Mucosa of descending colon (tissue), 3 donors: ENCODE results near the gene HNRNPM. TPM values are rescaled to one million over a fixed set of nuclear protein-coding genes. Genes with fewer than 3 reads are reported as not detected.
A peak's percentile ranks its signal among the peaks of the same experiment; 100 is the strongest.
"Not testable (repeated sequence)": the region's sequence is repeated elsewhere in the genome, so short reads cannot be mapped to it uniquely, and the experiment has no call there.

Experiments used
- ATAC-seq: fragments of 200-7000 bp; cut with Tn5 transposase; one replicate; pipeline ENCODE4 v1.9.1; 2020; ENCODE audit warnings: mild to moderate bottlenecking, moderate library complexity
- DNase-seq, 3 donors: peaks; one replicate each; pipeline ENCODE4 v3.0.0-alpha.2; 2020
- H3K36me3 ChIP-seq: fragments of 200-600 bp; one replicate; pipeline ENCODE4 v1.8.0; 2021; ENCODE audit warnings: low read depth, mild to moderate bottlenecking
- H3K4me1 ChIP-seq: fragments of 200-600 bp; one replicate; pipeline ENCODE4 v1.8.0; 2021; ENCODE audit warnings: low read depth, mild to moderate bottlenecking
- H3K4me3 ChIP-seq: fragments of 200-600 bp; one replicate; pipeline ENCODE4 v1.8.0; 2021; ENCODE audit warnings: mild to moderate bottlenecking
- H3K9me3 ChIP-seq: fragments of 200-600 bp; one replicate; pipeline ENCODE4 v1.8.0; 2021; ENCODE audit warnings: mild to moderate bottlenecking
- intact Hi-C, 2 donors: fragments of 100-400 bp; cut with DNase I in 1 of 2; cut with micrococcal nuclease in 1 of 2; formaldehyde crosslinking; loops; one replicate each; pipeline versions ENCODE4 v1.11.0 to v1.11.1; 2022; cut with DNase I, micrococcal nuclease
- total RNA-seq, 3 donors: library from RNA; stranded (reverse); fragmentation: NEBNext Ultra II Directional in 2 of 3; extraction: Animal tissue kit (Norgen Biotek cat#: 25700) in 2 of 3; gene quantifications; one replicate each; pipeline versions ENCODE4 v1.2.1 to v1.2.4, GENCODE V29; 2021 to 2023
- TF ChIP-seq, protein P1 (sequence below): fragments of 200-600 bp; IDR thresholded peaks from one replicate; pipeline ENCODE4 v1.8.0; 2022; ENCODE audit warnings: antibody characterized with exemption, mild to moderate bottlenecking
- donor health status: DM: no; HTN: no; CAD: no; lungs with moderate emphysema.
- donor health status: DM: no; HTN: no; CAD: no.
- donor health status: DM: no; HTN: yes; CAD: no.

The HNRNPM gene
- total RNA-seq, 3 donors from 2014 or later, result 116 to 181 (median 149) TPM

- ATAC-seq (no peak), DNase-seq (no peak)
- H3K4me3 ChIP-seq, result no peak overlapping the region
- intact Hi-C loops, result no loop called here
- peaks cover 5% of the 10 kb centered on the region for H3K4me1 ChIP-seq
- TF ChIP-seq, protein P1, sequence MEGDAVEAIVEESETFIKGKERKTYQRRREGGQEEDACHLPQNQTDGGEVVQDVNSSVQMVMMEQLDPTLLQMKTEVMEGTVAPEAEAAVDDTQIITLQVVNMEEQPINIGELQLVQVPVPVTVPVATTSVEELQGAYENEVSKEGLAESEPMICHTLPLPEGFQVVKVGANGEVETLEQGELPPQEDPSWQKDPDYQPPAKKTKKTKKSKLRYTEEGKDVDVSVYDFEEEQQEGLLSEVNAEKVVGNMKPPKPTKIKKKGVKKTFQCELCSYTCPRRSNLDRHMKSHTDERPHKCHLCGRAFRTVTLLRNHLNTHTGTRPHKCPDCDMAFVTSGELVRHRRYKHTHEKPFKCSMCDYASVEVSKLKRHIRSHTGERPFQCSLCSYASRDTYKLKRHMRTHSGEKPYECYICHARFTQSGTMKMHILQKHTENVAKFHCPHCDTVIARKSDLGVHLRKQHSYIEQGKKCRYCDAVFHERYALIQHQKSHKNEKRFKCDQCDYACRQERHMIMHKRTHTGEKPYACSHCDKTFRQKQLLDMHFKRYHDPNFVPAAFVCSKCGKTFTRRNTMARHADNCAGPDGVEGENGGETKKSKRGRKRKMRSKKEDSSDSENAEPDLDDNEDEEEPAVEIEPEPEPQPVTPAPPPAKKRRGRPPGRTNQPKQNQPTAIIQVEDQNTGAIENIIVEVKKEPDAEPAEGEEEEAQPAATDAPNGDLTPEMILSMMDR, result no peak
- no peaks in the 10 kb centered on the region for H3K9me3 ChIP-seq
- H3K36me3 ChIP-seq, result no peaks in the 10 kb centered on the region
These were observed 15.7 kb upstream of the HNRNPM start for GRCh38 chr19:8429044-8429443.

GRCh38 chr19:8429826-8430225 lies 14.9 kb upstream of the HNRNPM start:
- no peak for DNase-seq
- intact Hi-C loops, result no loop called here

DNA sequence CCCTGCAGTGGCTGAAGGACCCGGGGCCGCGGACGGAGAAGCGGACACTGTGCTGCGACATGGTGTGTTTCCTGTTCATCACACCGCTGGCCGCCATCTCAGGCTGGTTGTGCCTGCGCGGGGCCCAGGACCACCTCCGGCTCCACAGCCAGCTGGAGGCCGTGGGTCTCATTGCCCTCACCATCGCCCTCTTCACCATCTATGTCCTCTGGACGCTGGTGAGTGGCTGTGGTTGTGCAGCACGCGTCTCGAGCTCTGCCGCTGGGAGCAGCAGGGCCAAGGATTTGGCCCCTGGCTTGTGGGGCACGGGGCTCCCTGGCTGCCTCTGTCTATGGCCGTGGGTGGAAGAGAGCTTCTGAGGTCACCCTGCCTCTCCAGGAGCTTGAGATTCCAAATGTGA lies 14.1 kb upstream of the HNRNPM start:
- TF ChIP-seq, protein P1, result no peak
- Histone ChIP-seq H3K4me1 (peaks cover 8% of the 10 kb centered on the region), H3K4me3 (no peak overlapping the region), H3K9me3 (no peaks in the 10 kb centered on the region), H3K36me3 (no peaks in the 10 kb centered on the region)
- ATAC-seq, result no peak
- intact Hi-C loops, result no loop called here
- DNase-seq, result no peak

More at GRCh38 chr19:8429826-8430225, 14.9 kb upstream of the HNRNPM start:
- no peaks in the 10 kb centered on the region for H3K36me3 ChIP-seq
- H3K9me3 ChIP-seq, result no peaks in the 10 kb centered on the region
- TF ChIP-seq, protein P1, result no peak
- peaks cover 8% of the 10 kb centered on the region for H3K4me1 ChIP-seq
- no peak for ATAC-seq
- no peak overlapping the region for H3K4me3 ChIP-seq

GRCh38 chr19:8438236-8438635 lies 6.5 kb upstream of the HNRNPM start:
- no peaks in the 10 kb centered on the region for H3K9me3 ChIP-seq

DNA sequence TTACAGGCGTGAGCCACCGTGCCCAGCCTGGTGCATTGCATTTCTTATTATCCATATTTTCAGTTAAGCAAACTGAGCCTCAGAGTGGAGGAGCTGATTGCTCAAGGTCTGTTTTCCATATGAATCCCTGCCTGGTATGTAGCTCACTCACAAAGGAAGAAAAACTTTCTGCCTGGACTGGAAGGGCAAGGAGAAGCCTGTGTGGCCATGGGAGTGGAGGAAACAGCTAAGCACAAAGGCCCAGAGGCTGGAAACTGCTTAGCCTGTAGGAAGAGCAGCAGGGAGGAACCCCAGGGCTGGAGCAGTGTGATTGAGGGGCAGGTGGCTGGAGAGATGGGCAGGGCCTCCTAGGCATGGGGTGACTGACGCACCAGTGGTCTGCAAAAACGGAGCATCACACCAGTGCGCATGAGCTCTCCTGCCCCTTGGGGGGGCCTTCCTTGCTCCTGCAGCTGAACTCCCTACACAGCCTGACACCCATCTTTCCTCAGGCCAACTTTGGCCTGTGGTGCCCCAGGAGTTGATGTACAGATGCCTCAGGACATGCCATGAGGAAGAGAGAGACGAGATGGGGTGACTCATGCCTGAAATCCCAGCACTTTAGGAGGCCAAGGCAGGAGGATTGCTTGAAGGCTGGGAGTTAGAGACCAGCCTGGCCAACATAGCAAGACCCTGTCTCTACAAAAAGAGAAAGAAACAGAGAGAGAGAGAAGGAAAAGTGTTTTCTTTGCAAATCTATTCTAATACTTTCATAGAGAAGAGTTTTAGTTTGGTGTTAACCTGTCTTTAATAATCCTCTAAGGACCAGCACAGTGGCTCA lies 2.8 kb upstream of the HNRNPM start:
- Histone ChIP-seq H3K4me1 (peaks cover 17% of the 10 kb centered on the region), H3K9me3 (no peaks in the 10 kb centered on the region), H3K4me3 (no peak overlapping the region), H3K36me3 (no peaks in the 10 kb centered on the region)
- intact Hi-C loops, result no loop called here
- TF ChIP-seq, protein P1, result no peak
- no peak for DNase-seq
- ATAC-seq, result no peak

More at GRCh38 chr19:8438236-8438635, 6.5 kb upstream of the HNRNPM start:
- Histone ChIP-seq H3K4me1 (peaks cover 8% of the 10 kb centered on the region), H3K4me3 (no peak overlapping the region), H3K36me3 (no peaks in the 10 kb centered on the region)
- TF ChIP-seq, protein P1, result no peak
- DNase-seq, result peak in 1 of 3 donors; percentile 29
- intact Hi-C loops, result no loop called here
- no peak for ATAC-seq

DNA sequence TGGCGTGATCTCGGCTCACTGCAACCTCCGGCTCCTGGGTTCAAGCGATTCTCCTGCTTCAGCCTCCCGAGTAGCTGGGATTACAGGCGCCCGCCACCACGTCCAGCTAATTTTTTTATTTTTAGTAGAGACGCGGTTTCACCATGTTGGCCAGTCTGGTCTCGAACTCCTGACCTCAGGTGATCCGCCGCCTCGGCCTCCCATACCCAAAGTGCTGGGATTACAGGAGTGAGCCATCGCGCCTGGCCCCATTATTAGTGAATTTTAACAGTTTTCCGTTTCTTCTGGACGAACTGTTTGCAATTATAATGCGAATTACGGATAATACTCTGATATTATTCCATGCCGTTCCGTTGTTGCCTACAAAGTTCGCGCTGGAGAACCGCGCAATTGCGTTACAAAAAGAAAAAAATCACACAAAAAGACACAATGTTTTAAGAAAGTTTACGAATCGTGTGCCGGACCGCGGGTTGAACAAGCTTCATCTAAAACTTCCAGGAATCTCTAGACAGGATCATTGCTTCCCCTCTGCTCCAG lies 567 bp upstream of the HNRNPM start:
- intact Hi-C loops, H3K36me3 ChIP-seq, H3K9me3 ChIP-seq, ATAC-seq: not testable (repeated sequence)
- Histone ChIP-seq H3K4me1 (peaks cover 38% of the 10 kb centered on the region), H3K4me3 (peak overlapping the region; percentile 99)
- DNase-seq, result peak in 1 of 3 donors; percentile 17
